IPS-15b (cell line): ENCODE data around the gene ADGB.

Experiments used
- H3K27me3 ChIP-seq: one replicate; pipeline ENCODE4 v1.6.1; 2013; ENCODE audit warnings: low read length; ENCODE audit not compliant: control insufficient read depth, insufficient read depth
- H3K36me3 ChIP-seq: one replicate; pipeline ENCODE4 v1.6.1; 2013; ENCODE audit warnings: low read length; ENCODE audit not compliant: control insufficient read depth, insufficient read depth
- H3K4me1 ChIP-seq: one replicate; pipeline ENCODE4 v1.6.1; 2013; ENCODE audit warnings: mild to moderate bottlenecking, low read length; ENCODE audit not compliant: control insufficient read depth, insufficient read depth
- H3K4me3 ChIP-seq: one replicate; pipeline ENCODE4 v1.5.1; 2013; ENCODE audit warnings: low read depth, low read length
- H3K9ac ChIP-seq: one replicate; pipeline ENCODE4 v1.6.1; 2013; ENCODE audit warnings: low read depth, mild to moderate bottlenecking, low read length
- H3K9me3 ChIP-seq: one replicate; pipeline ENCODE4 v1.6.1; 2013; ENCODE audit warnings: mild to moderate bottlenecking, low read length; ENCODE audit not compliant: control insufficient read depth, insufficient read depth

The ADGB gene

DNA sequence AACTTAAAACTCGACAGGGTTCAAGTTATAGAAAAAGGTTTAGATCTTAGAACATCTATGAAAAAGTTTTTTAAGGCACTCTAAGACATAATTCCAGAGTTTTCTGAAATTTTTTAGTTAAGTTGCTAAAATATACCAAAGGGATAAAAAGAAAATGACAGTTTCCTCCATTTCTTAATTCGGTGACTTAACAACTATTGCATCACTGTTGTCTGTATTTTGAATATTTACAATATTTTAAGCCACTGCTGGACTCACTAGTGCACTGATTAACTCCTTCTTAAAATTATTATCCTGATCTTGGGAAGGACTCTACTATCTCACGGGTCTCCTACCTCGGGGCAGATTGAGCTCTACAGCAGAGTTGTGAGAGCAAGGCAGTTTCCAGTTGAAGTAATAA is 91.0 kb downstream of the ADGB start:
- no peaks in the 10 kb centered on the region for H3K27me3 ChIP-seq
- no peaks in the 10 kb centered on the region for H3K9me3 ChIP-seq
- no peak overlapping the region for H3K4me3 ChIP-seq
- H3K36me3 ChIP-seq = no peaks in the 10 kb centered on the region
- H3K4me1 ChIP-seq = no peaks in the 10 kb centered on the region
- H3K9ac ChIP-seq = no peak overlapping the region

DNA sequence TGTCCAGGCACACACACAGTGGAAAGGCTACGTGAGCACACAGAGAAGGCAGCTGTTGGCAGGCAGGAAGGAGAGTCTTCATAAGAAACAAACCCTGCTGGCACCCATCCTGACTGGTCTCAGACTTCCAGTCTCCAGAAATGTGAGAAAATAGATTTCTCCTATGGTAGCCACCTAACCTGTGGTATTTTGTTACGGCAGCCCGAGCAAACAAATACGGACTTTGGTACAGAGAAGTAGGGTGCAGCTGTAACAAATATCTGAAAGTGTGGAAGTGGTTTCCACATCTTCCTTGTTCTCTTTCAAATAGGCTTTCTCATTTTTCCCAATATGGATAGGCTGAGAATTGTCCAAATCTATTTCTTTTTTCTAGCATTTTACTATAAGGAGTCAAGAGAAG is 94.6 kb downstream of the ADGB start:
- H3K36me3 ChIP-seq = no peaks in the 10 kb centered on the region
- H3K9ac ChIP-seq = no peak overlapping the region
- H3K4me3 ChIP-seq = no peak overlapping the region
- H3K27me3 ChIP-seq = no peaks in the 10 kb centered on the region
- no peaks in the 10 kb centered on the region for H3K9me3 ChIP-seq
- H3K4me1 ChIP-seq = no peaks in the 10 kb centered on the region

DNA sequence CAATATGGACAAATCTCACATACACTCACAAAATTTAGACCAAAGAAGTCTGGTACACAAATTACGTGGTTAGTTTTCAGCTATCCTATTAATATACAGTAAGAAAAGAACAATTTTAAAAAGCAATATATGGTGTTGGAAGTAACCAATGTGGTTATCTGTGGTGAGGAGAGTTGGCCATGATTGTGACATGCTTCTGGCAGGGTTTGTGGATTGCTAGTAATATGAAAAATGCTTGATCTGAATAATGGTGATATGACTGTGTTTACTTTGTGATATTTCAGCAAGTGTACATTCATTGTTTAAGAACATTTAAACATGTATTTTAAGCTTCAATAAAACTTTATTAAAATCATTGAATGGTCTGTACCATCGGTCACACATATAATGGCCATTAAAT is 99.1 kb downstream of the ADGB start:
- no peaks in the 10 kb centered on the region for H3K27me3 ChIP-seq
- H3K4me3 ChIP-seq = no peak overlapping the region
- no peaks in the 10 kb centered on the region for H3K36me3 ChIP-seq
- no peaks in the 10 kb centered on the region for H3K4me1 ChIP-seq
- no peak overlapping the region for H3K9ac ChIP-seq
- H3K9me3 ChIP-seq = no peaks in the 10 kb centered on the region

DNA sequence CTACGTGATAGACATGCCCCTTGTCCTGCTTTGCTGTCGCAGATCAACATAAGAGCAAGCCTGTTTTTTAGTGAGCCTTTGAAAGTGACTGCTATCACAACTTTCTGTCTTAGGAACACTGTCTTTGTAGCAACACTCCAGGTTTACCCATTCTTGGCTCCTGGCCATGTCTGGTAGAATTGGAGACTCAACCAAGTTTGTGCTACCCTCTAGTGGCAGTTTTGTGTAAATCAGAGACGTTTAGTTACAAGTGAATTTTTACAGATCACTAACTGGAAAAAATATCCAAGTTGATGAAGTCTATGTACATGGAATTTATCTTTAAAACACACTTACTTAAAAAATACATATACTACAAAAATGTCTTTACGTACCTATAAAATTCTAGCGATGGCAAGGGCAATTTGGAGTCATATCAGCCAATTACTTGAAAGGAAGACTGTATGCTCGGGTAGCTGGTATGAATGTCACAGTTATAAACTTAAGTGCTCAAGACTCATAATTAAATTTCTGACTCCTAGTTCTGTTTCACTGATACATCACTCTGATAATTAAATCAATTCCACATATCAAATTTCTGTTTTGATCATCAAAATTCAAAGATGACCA is 101.4 kb downstream of the ADGB start:
- no peaks in the 10 kb centered on the region for H3K36me3 ChIP-seq
- H3K4me1 ChIP-seq = no peaks in the 10 kb centered on the region
- no peaks in the 10 kb centered on the region for H3K27me3 ChIP-seq
- no peak overlapping the region for H3K4me3 ChIP-seq
- H3K9ac ChIP-seq = no peak overlapping the region
- H3K9me3 ChIP-seq = no peaks in the 10 kb centered on the region

DNA sequence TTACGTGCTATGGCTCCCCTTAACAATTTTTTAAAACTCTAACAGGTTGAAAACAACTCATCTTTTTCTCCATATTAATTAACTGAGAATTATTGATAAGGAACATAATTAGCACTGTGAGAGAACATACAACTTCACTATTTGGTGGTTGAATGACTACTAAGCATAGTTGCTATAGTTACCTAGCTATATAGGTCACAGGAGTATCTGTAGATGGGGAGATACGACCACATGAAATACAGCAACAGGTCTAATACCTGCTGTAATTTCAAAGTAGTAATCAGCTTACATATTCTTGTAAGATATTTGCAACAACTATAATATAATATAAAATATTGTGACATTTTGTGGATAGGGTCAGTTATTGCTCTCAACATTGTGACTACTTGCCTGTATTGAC is 102.9 kb downstream of the ADGB start:
- Histone ChIP-seq H3K4me1 (no peaks in the 10 kb centered on the region), H3K27me3 (no peaks in the 10 kb centered on the region), H3K4me3 (no peak overlapping the region), H3K36me3 (no peaks in the 10 kb centered on the region), H3K9me3 (no peaks in the 10 kb centered on the region), H3K9ac (no peak overlapping the region)

DNA sequence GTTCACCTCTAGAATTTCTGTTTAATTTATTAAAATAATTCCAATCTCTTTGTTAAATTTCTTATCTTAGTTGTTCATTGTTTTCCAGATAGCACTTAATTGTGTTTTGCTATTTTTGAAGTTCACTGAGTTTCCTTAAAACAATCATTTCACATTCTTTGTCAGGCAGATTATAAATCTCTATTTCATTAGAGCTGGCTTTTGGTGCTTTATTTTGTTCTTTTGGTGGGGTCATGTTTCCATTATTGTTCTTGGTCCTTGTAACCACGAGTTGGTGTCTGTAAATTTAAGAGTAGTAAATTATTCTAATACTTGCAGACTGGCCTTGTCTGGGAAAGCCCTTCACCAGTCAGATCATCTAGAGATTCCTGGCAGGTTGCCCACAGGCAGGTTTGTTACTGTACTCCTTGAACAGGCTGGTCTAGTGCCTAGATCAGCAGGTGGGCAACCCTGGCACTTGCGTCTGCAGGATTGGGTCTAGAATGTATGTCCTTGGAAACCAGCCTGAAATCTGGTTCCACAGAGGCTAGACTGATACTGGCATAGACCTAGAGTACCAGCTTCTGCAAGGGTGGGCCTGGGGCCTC is 110.4 kb downstream of the ADGB start:
- Histone ChIP-seq H3K9me3 (no peaks in the 10 kb centered on the region), H3K9ac (no peak overlapping the region), H3K4me1 (no peaks in the 10 kb centered on the region), H3K27me3 (no peaks in the 10 kb centered on the region), H3K36me3 (no peaks in the 10 kb centered on the region), H3K4me3 (no peak overlapping the region)

DNA sequence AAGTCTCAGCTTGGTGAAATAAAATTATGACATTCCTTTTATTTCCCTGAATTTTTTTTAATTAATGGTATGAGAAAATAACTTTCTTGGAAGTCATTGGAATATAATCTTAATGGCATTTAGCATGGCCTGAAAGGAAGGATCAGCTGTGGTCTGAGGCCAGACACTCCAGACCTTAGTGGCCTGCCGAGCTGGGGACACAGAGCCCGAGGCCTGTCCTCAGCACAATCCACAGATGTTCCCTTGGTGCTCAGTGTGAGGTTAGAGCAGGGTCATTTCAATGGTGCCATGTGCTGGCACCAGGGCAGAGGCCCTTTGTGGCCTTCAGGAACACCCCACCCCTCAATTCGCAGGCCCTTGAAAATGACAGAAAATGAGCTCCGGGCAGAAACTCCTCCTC is 120.6 kb downstream of the ADGB start:
- Histone ChIP-seq H3K4me1 (no peaks in the 10 kb centered on the region), H3K36me3 (no peaks in the 10 kb centered on the region), H3K9ac (no peak overlapping the region), H3K4me3 (no peak overlapping the region), H3K27me3 (no peaks in the 10 kb centered on the region), H3K9me3 (no peaks in the 10 kb centered on the region)

DNA sequence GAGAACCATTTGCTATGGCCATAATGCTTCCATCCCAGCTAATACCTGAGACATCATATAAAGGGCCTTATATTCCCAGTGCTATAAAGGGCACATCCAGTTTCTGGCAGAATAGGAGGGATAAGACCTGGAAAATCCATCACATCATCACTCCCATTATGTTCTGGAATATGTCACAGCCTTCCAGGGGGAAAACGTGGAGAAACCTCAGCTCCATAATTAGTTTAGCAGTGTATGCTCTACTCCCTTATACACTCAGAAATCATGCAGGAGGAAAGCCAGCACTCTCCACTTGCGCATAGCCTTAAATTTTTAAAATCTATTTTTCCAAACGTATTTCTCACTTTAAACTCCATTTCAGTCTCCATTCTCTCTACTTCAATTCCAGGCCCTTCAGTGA is 140.9 kb downstream of the ADGB start:
- H3K36me3 ChIP-seq = no peaks in the 10 kb centered on the region
- no peaks in the 10 kb centered on the region for H3K27me3 ChIP-seq
- no peak overlapping the region for H3K4me3 ChIP-seq
- no peak overlapping the region for H3K9ac ChIP-seq
- H3K9me3 ChIP-seq = no peaks in the 10 kb centered on the region
- H3K4me1 ChIP-seq = no peaks in the 10 kb centered on the region

DNA sequence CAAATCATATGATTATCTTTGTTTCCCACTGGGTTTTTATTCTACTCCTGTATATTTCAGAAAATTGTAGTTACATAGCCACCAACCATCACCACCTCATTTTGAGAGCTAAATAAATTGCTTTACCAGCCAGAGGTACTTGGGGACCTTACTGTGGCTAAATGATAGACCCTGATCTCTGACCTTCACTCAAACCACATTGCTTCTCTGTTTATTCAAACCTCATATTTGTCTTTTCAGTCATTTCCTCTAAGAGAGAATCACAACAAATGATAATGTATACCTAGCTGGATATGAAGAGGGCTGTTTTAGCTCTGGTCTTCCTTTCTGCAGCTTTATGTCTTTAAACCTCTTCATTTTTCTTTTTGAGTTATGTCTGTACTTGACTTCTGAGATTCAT is 142.8 kb downstream of the ADGB start:
- Histone ChIP-seq H3K36me3 (no peaks in the 10 kb centered on the region), H3K9ac (no peak overlapping the region), H3K27me3 (no peaks in the 10 kb centered on the region), H3K4me3 (no peak overlapping the region), H3K4me1 (no peaks in the 10 kb centered on the region), H3K9me3 (no peaks in the 10 kb centered on the region)

DNA sequence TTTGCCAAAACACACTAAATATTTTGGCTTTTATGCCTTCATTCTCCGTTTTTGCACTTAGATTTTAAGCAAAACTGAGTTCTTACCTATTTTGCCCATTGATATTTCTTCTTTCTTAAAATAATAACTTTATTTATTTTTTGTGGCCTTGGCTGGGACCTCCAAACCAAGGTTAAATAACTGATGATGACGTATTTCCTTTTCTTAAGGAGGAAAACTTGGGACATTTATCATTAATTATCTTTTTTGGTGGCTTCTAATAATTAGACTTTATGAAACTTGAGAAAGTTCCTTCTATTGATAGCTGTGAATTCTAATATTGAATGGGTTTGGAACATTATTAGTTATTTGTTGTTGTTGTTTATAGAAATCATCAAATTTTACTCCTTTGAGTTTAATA is 154.5 kb downstream of the ADGB start:
- no peaks in the 10 kb centered on the region for H3K27me3 ChIP-seq
- H3K36me3 ChIP-seq = no peaks in the 10 kb centered on the region
- no peaks in the 10 kb centered on the region for H3K9me3 ChIP-seq
- H3K4me3 ChIP-seq = no peak overlapping the region
- H3K9ac ChIP-seq = no peak overlapping the region
- no peaks in the 10 kb centered on the region for H3K4me1 ChIP-seq

DNA sequence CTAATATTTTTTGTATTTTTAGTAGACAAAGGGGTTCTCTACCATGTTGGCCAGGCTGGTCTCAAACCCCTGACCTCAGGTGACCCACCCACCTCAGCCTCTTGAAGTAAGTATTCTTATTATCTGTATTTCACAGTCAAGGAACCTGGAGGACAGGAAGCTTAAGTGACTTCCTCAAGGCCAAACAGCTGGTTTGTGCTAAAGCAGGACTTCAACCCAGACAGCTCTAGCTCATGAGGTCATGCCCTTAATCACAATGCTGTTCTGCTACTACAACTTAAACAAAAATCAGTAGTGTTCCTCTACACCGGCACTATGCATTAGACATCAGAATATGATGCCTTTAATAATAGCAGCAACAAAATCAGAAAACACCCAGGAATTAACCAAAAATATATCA is 168.9 kb downstream of the ADGB start:
- Histone ChIP-seq H3K4me1 (no peaks in the 10 kb centered on the region), H3K27me3 (no peaks in the 10 kb centered on the region), H3K4me3 (no peak overlapping the region), H3K9ac (no peak overlapping the region), H3K9me3 (no peaks in the 10 kb centered on the region), H3K36me3 (no peaks in the 10 kb centered on the region)

DNA sequence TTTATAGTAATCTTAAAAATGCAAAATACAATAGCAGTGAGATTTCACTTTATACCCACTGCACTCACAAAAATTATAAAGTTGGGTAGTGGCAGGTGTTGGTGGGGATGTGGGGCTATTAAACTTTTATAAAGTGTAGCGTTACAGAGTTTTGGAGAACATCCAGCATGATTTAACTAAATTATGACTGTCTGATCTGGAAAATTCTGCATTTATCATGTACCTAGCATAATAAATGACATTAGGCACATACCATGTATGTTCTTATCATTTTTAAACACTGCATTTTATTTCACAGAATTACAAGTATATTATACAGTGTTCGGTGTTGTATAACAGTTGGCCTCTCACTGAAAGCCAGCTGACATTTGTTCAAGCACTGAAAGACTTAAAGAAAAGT is 169.9 kb downstream of the ADGB start:
- Histone ChIP-seq H3K36me3 (no peaks in the 10 kb centered on the region), H3K9me3 (no peaks in the 10 kb centered on the region), H3K4me1 (no peaks in the 10 kb centered on the region), H3K27me3 (no peaks in the 10 kb centered on the region), H3K9ac (no peak overlapping the region), H3K4me3 (no peak overlapping the region)
